Hepatocyte (in vitro differentiated cells): Measurements from ENCODE around the gene DNER. TPM values are rescaled to one million over a fixed set of nuclear protein-coding genes. Genes with fewer than 3 reads are reported as not detected.

ENCODE experiments used
- DNase-seq: peaks from one replicate; pipeline ENCODE4 v3.0.0-alpha.2; 2016; ENCODE audit warnings: low spot score
- H2AFZ ChIP-seq: fragments of 200-600 bp; sonication (generic); 2 replicates; pipeline ENCODE4 v1.6.0; 2016; ENCODE audit warnings: antibody characterized with exemption, mild to moderate bottlenecking
- H3K27ac ChIP-seq: fragments of 200-600 bp; sonication (generic); 2 replicates; pipeline ENCODE4 v1.5.1; 2016; ENCODE audit warnings: mild to moderate bottlenecking
- H3K27me3 ChIP-seq: fragments of 200-600 bp; sonication (generic); 2 replicates; pipeline ENCODE4 v1.6.1; 2016
- H3K36me3 ChIP-seq: fragments of 200-600 bp; sonication (generic); replicated peaks from 2 replicates; pipeline ENCODE4 v1.5.1; 2016; ENCODE audit warnings: low read depth; ENCODE audit not compliant: insufficient read depth
- H3K4me1 ChIP-seq: fragments of 200-600 bp; sonication (generic); 2 replicates; pipeline ENCODE4 v1.5.1; 2016; ENCODE audit warnings: mild to moderate bottlenecking, moderate library complexity; ENCODE audit not compliant: insufficient read depth
- H3K4me2 ChIP-seq: fragments of 200-600 bp; sonication (generic); 2 replicates; pipeline ENCODE4 v1.6.0; 2016
- H3K4me3 ChIP-seq: fragments of 200-600 bp; sonication (generic); 2 replicates; pipeline ENCODE4 v1.5.1; 2016; ENCODE audit warnings: mild to moderate bottlenecking
- H3K79me2 ChIP-seq: fragments of 200-600 bp; sonication (generic); 2 replicates; pipeline ENCODE4 v1.6.0; 2017; ENCODE audit warnings: mild to moderate bottlenecking
- H3K9me2 ChIP-seq: fragments of 200-600 bp; sonication (generic); replicated peaks from 2 replicates; pipeline ENCODE4 v1.6.0; 2017; ENCODE audit warnings: mild to moderate bottlenecking; ENCODE audit not compliant: insufficient read depth
- H3K9me3 ChIP-seq: fragments of 200-600 bp; sonication (generic); 2 replicates; pipeline ENCODE4 v1.5.1; 2016; ENCODE audit warnings: low read depth, mild to moderate bottlenecking
- H4K20me1 ChIP-seq: fragments of 200-600 bp; sonication (generic); 2 replicates; pipeline ENCODE4 v1.6.0; 2016; ENCODE audit warnings: mild to moderate bottlenecking; ENCODE audit not compliant: insufficient read depth, poor library complexity, severe bottlenecking
- EZH2 ChIP-seq: fragments of 200-600 bp; sonication (generic); IDR thresholded peaks from 2 replicates; pipeline ENCODE4 v1.6.1; 2016; ENCODE audit warnings: antibody characterized with exemption, mild to moderate bottlenecking, borderline replicate concordance
- EZH2phosphoT487 ChIP-seq: fragments of 200-600 bp; sonication (generic); IDR thresholded peaks from one replicate; pipeline ENCODE4 v1.6.1; 2018; ENCODE audit warnings: antibody characterized with exemption, mild to moderate bottlenecking, low read depth, moderate library complexity; ENCODE audit not compliant: unreplicated experiment, severe bottlenecking
- WGBS: methylation state at CpG from one replicate; pipeline ENCODE4 v1.1.6; 2016; ENCODE audit warnings: low lambda C conversion rate; ENCODE audit errors: missing lambda C conversion rate; 5-methylcytosine and 5-hydroxymethylcytosine counted together
- polyA plus RNA-seq: library from polyadenylated mRNA; unstranded; fragments of >200 nt; fragmentation: Nextera tagmentation; extraction: Ambion mirVana; gene quantifications from 2 replicates; pipeline ENCODE4 v1.2.1, GENCODE V29; 2016
- small RNA-seq: library from RNA; depleted of rRNA; stranded (forward); fragments of <200 nt; gene quantifications from one replicate; pipeline ENCODE3, GENCODE V24; 2014
- total RNA-seq: library from RNA; depleted of rRNA; stranded (reverse); fragments of >200 nt; gene quantifications from 2 replicates; pipeline ENCODE4 v1.2.3, GENCODE V29; 2014
- TF ChIP-seq, protein P1 (sequence below): fragments of 200-600 bp; sonication (generic); IDR thresholded peaks from 2 replicates; pipeline ENCODE4 v1.5.1; 2016; ENCODE audit warnings: antibody characterized with exemption, mild to moderate bottlenecking; ENCODE audit not compliant: poor library complexity

The DNER gene
- total and polyA plus RNA-seq, 2 experiments from 2014 or later: 0.37 TPM; not detected in 1

DNA sequence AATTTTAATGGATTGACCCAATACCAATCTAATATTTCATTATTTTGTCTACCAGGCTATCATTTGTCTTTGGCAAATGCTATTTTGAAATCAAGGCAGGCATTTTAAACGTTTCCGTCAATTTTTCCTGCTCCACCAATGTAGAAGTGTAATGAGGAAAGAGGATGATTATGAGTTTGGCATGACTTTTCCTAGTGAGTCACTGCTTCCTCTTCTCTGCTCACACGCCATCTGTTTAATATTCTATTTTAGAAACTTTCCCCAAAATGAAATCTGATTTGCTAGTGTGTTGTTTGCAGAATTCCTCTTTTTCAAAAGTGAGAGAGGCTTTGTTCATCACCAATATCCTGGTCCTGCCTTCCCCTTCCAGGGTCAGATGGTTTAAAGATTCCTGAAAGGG is 400.8 kb downstream of the DNER start:
- no peaks in the 10 kb centered on the region for H3K9me3 ChIP-seq
- no peak overlapping the region for H3K4me2 ChIP-seq
- no peak overlapping the region for H3K4me3 ChIP-seq
- no peaks in the 10 kb centered on the region for H3K36me3 ChIP-seq
- H2AFZ ChIP-seq: no peak overlapping the region
- no peaks in the 10 kb centered on the region for H3K27me3 ChIP-seq
- no peaks in the 10 kb centered on the region for H3K9me2 ChIP-seq
- no peaks in the 10 kb centered on the region for H3K4me1 ChIP-seq
- DNase-seq: no peak
- 80% methylated on average over 3 of the region's 3 CpGs for whole genome bisulfite sequencing
- no peaks in the 10 kb centered on the region for H4K20me1 ChIP-seq
- H3K27ac ChIP-seq: no peak overlapping the region
- H3K79me2 ChIP-seq: no peaks in the 10 kb centered on the region
- no peak for TF ChIP-seq EZH2
- TF ChIP-seq, protein P1, sequence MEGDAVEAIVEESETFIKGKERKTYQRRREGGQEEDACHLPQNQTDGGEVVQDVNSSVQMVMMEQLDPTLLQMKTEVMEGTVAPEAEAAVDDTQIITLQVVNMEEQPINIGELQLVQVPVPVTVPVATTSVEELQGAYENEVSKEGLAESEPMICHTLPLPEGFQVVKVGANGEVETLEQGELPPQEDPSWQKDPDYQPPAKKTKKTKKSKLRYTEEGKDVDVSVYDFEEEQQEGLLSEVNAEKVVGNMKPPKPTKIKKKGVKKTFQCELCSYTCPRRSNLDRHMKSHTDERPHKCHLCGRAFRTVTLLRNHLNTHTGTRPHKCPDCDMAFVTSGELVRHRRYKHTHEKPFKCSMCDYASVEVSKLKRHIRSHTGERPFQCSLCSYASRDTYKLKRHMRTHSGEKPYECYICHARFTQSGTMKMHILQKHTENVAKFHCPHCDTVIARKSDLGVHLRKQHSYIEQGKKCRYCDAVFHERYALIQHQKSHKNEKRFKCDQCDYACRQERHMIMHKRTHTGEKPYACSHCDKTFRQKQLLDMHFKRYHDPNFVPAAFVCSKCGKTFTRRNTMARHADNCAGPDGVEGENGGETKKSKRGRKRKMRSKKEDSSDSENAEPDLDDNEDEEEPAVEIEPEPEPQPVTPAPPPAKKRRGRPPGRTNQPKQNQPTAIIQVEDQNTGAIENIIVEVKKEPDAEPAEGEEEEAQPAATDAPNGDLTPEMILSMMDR: no peak
- no peak for TF ChIP-seq EZH2phosphoT487

Small RNAs within 50 kb of the gene (small RNA-seq; reads per million reads assigned to genes)
- gene RNU7-9P: not detected

Other genes starting within 250 kb of the DNER start
- gene TRIP12, start 207.5 kb upstream of the DNER start, total RNA-seq: 130 and 136 TPM in 2 replicates
- 33.8 and 40.7 TPM in 2 replicates for gene TRIP12, start 207.5 kb upstream of the DNER start, polyA plus RNA-seq
- 2.8 and 6.1 TPM in 2 replicates for gene FBXO36, start 207.9 kb upstream of the DNER start, total RNA-seq
- gene FBXO36, start 207.9 kb upstream of the DNER start, polyA plus RNA-seq: 2.6 and 3.8 TPM in 2 replicates